BJ (cell line): ENCODE data around the gene ST3GAL4. TPM values are rescaled to one million over a fixed set of nuclear protein-coding genes. Genes with fewer than 3 reads are reported as not detected.
"Not testable (repeated sequence)": the region's sequence is repeated elsewhere in the genome, so short reads cannot be mapped to it uniquely, and the experiment has no call there.

ENCODE experiments used
- CTCF ChIA-PET: fragments of 350-600 bp; formaldehyde crosslinking; extraction: SDS; loops from one replicate; lab custom pipeline; 2021; ENCODE audit warnings: antibody characterized with exemption, inconsistent platforms; lab: Yijun Ruan, JAX
- POLR2A ChIA-PET: fragments of 300-600 bp; sonication (Branson Sonifier 250); formaldehyde crosslinking; extraction: SDS; loops from one replicate; lab custom pipeline; 2021; ENCODE audit warnings: antibody characterized with exemption; lab: Charles Lee
- DNase-seq: peaks from one replicate; pipeline ENCODE4 v3.0.0-alpha.2; 2011; ENCODE audit warnings: low read depth
- H3K27me3 ChIP-seq: 2 replicates; pipeline ENCODE4 v1.6.0; 2011; ENCODE audit warnings: low read length; ENCODE audit not compliant: control insufficient read depth, insufficient read depth
- H3K36me3 ChIP-seq: 2 replicates; pipeline ENCODE4 v1.5.1; 2011; ENCODE audit warnings: low read length; ENCODE audit not compliant: control insufficient read depth, insufficient read depth
- H3K4me3 ChIP-seq: 2 replicates; pipeline ENCODE4 v1.5.1; 2011; ENCODE audit warnings: low read depth, mild to moderate bottlenecking, control low read depth, low read length
- CTCF ChIP-seq: IDR thresholded peaks from 2 replicates; pipeline ENCODE4 v1.5.1; 2011; ENCODE audit warnings: low read depth, mild to moderate bottlenecking, control low read depth, inconsistent platforms, low read length, moderate library complexity; ENCODE audit not compliant: insufficient read depth
- polyA plus RNA-seq: library from polyadenylated mRNA; depleted of rRNA; stranded (reverse); fragments of >200 nt; gene quantifications from 2 replicates; pipeline ENCODE4 v1.2.3, GENCODE V29; 2011

The ST3GAL4 gene
- polyA plus RNA-seq, 1 experiment = 31.8 TPM

- no peak overlapping the region for H3K4me3 ChIP-seq
- H3K36me3 ChIP-seq = no peaks in the 10 kb centered on the region
- no peak for DNase-seq
- ChIA-PET CTCF (interaction anchor here (0.7 to 1.0 kb wide), 2 partner anchors 9 to 76 kb away, joined by 3 read pairs; no protein-coding TSS in a partner anchor), POLR2A (no interaction called here)
- no peaks in the 10 kb centered on the region for H3K27me3 ChIP-seq
- no peak for TF ChIP-seq CTCF
Observed at GRCh38 chr11:126385991-126386728, 30.7 kb downstream of the ST3GAL4 start.

GRCh38 chr11:126386729-126387071, 31.2 kb downstream of the ST3GAL4 start:
- POLR2A ChIA-PET, H3K4me3 ChIP-seq, H3K27me3 ChIP-seq, DNase-seq, H3K36me3 ChIP-seq: not testable (repeated sequence)
- CTCF ChIA-PET = interaction anchor here (1.0 kb wide), 1 partner anchor 8 kb away, joined by 3 read pairs; no protein-coding TSS in a partner anchor

GRCh38 chr11:126387857-126388256, 32.4 kb downstream of the ST3GAL4 start:
- DNase-seq = no peak
- TF ChIP-seq CTCF = no peak
- CTCF ChIA-PET = interaction anchor here (0.6 kb wide), 1 partner anchor 18 kb away, joined by 3 read pairs; no protein-coding TSS in a partner anchor
- Histone ChIP-seq H3K36me3 (no peaks in the 10 kb centered on the region), H3K27me3 (no peaks in the 10 kb centered on the region), H3K4me3 (no peak overlapping the region)
- POLR2A ChIA-PET = no interaction called here

GRCh38 chr11:126390272-126390867, 34.9 kb downstream of the ST3GAL4 start:
- Histone ChIP-seq H3K4me3 (no peak overlapping the region), H3K27me3 (no peaks in the 10 kb centered on the region), H3K36me3 (no peaks in the 10 kb centered on the region)
- no peak for TF ChIP-seq CTCF
- ChIA-PET CTCF (no interaction called here), POLR2A (no interaction called here)
- no peak for DNase-seq

GRCh38 chr11:126391286-126391954, 35.9 kb downstream of the ST3GAL4 start:
- ChIA-PET POLR2A (no interaction called here), CTCF (no interaction called here)
- no peaks in the 10 kb centered on the region for H3K27me3 ChIP-seq
- H3K36me3 ChIP-seq = no peaks in the 10 kb centered on the region
- no peak for DNase-seq
- H3K4me3 ChIP-seq = no peak overlapping the region
- no peak for TF ChIP-seq CTCF
